Muscle of leg (tissue), 16 donors: ENCODE results near the gene TCEANC. TPM values are rescaled to one million over a fixed set of nuclear protein-coding genes. Genes with fewer than 3 reads are reported as not detected.
"Not testable (repeated sequence)": the region's sequence is repeated elsewhere in the genome, so short reads cannot be mapped to it uniquely, and the experiment has no call there.

Experiments
- DNase-seq: peaks from one replicate; pipeline ENCODE4 v3.0.0; 2013
- H3K27ac ChIP-seq: one replicate; pipeline ENCODE4 v1.5.1; 2013; ENCODE audit warnings: mild to moderate bottlenecking, low read length, control low read depth
- H3K27me3 ChIP-seq: one replicate; pipeline ENCODE4 v1.6.1; 2013; ENCODE audit warnings: low read length; ENCODE audit not compliant: control insufficient read depth, insufficient read depth
- H3K36me3 ChIP-seq: one replicate; pipeline ENCODE4 v1.6.1; 2013; ENCODE audit warnings: low read length; ENCODE audit not compliant: control insufficient read depth, insufficient read depth
- H3K4me1 ChIP-seq: one replicate; pipeline ENCODE4 v1.6.1; 2013; ENCODE audit warnings: low read length; ENCODE audit not compliant: control insufficient read depth, insufficient read depth
- H3K4me3 ChIP-seq: one replicate; pipeline ENCODE4 v1.5.1; 2013; ENCODE audit warnings: low read length, control low read depth
- H3K9me3 ChIP-seq: replicated peaks from 2 replicates; pipeline ENCODE4 v1.6.1; 2013; ENCODE audit warnings: low read depth, low read length; ENCODE audit not compliant: control insufficient read depth
- WGBS: methylation state at CpG from one replicate; pipeline ENCODE4 v1.1.5; 2013; ENCODE audit warnings: missing lambda C conversion rate; ENCODE audit not compliant: insufficient coverage; 5-methylcytosine and 5-hydroxymethylcytosine counted together
- long read RNA-seq, 11 donors: transcript quantifications; one replicate each; lab custom pipeline, GENCODE V29; 2026
- polyA plus RNA-seq, 8 donors: library from polyadenylated mRNA; unstranded; fragments of 120-200 nt; gene quantifications; one replicate each; pipeline versions ENCODE4 v1.2.1 to v1.2.3, GENCODE V29; 2013; ENCODE audit warnings: inconsistent platforms in 1 of 8, low replicate concordance in 1 of 8; ENCODE audit not compliant: insufficient read length in 8 of 8, insufficient read depth in 1 of 8
- total RNA-seq: library from RNA; stranded (reverse); fragments of 120-200 nt; gene quantifications from one replicate; pipeline ENCODE4 v1.2.4, GENCODE V29; 2013

The TCEANC gene
- 9.0 TPM for total RNA-seq
- 1 to 10 TPM; 3.3 to 5.5 (median 4.3) TPM for polyA plus RNA-seq
- long read RNA-seq, donor 1: 0 reads
- long read RNA-seq, donor 2: 0 reads
- long read RNA-seq, donor 3, partial matches to known transcripts: 0 of 2 reads
- long read RNA-seq, donor 3, other reads (novel, unspliced or antisense): 0 of 2 reads
- long read RNA-seq, donor 4: 0 reads
- long read RNA-seq, donor 5: 0 reads
- long read RNA-seq, donor 6, partial matches to known transcripts: 0 of 1 reads
- long read RNA-seq, donor 6, other reads (novel, unspliced or antisense): 0 of 1 reads
- long read RNA-seq, donor 7: 0 reads
- long read RNA-seq, donor 8: 0 reads
- long read RNA-seq, donor 9, partial matches to known transcripts: 0 of 1 reads
- long read RNA-seq, donor 9, other reads (novel, unspliced or antisense): 0 of 1 reads
- long read RNA-seq, donor 10: 0 reads
- long read RNA-seq, donor 11: 0 reads

GRCh38 chrX:13652850-13653693, at the start of gene TCEANC:
Gene TCEANC (plus strand): TSS chrX:13653141. CDS start chrX:13662509, 9,368 bp downstream.
- H3K27ac ChIP-seq: peak within 1 kb of the TSS; percentile 98
- DNase-seq: peak; percentile 99
- WGBS: 7% methylated on average over 48 of the region's 54 CpGs
- no peaks in the 10 kb centered on the region for H3K9me3 ChIP-seq
- peaks cover 13% of the 10 kb centered on the region for H3K4me1 ChIP-seq
- peaks cover 6% of the 10 kb centered on the region for H3K36me3 ChIP-seq
- H3K4me3 ChIP-seq: peak within 1 kb of the TSS; percentile 66
- H3K27me3 ChIP-seq: peaks cover 34% of the 10 kb centered on the region

GRCh38 chrX:13605611-13606010, 47.3 kb upstream of the TCEANC start:
- Histone ChIP-seq H3K36me3 (no peaks in the 10 kb centered on the region), H3K4me3 (no peak overlapping the region), H3K4me1 (no peaks in the 10 kb centered on the region), H3K27me3 (peaks cover 28% of the 10 kb centered on the region), H3K9me3 (no peaks in the 10 kb centered on the region), H3K27ac (no peak overlapping the region)
- DNase-seq: no peak
- WGBS: no CpG with 5 or more reads among the region's 1 CpG

- Histone ChIP-seq H3K9me3 (no peaks in the 10 kb centered on the region), H3K36me3 (no peaks in the 10 kb centered on the region), H3K4me1 (no peaks in the 10 kb centered on the region), H3K27me3 (peaks cover 26% of the 10 kb centered on the region), H3K4me3 (no peak overlapping the region), H3K27ac (no peak overlapping the region)
- WGBS: 79% methylated on average over 2 of the region's 6 CpGs
- DNase-seq: no peak
Observed at GRCh38 chrX:13607331-13607995, 45.5 kb upstream of the TCEANC start.

GRCh38 chrX:13607996-13608365, 45.0 kb upstream of the TCEANC start:
- WGBS: no CpG with 5 or more reads among the region's 2 CpGs
- H3K9me3 ChIP-seq: no peaks in the 10 kb centered on the region
- DNase-seq: no peak
- H3K27ac ChIP-seq: no peak overlapping the region
- H3K4me3 ChIP-seq: no peak overlapping the region
- H3K4me1 ChIP-seq: no peaks in the 10 kb centered on the region
- peaks cover 24% of the 10 kb centered on the region for H3K27me3 ChIP-seq
- H3K36me3 ChIP-seq: no peaks in the 10 kb centered on the region

GRCh38 chrX:13614154-13614553, 38.8 kb upstream of the TCEANC start:
- H3K4me1 ChIP-seq: no peaks in the 10 kb centered on the region
- peaks cover under 1% of the 10 kb centered on the region for H3K36me3 ChIP-seq
- no peak overlapping the region for H3K27ac ChIP-seq
- H3K27me3 ChIP-seq: peaks cover 31% of the 10 kb centered on the region
- DNase-seq: no peak
- H3K9me3 ChIP-seq: no peaks in the 10 kb centered on the region
- no peak overlapping the region for H3K4me3 ChIP-seq

- DNase-seq: no peak
- 20% methylated on average over 1 of the region's 1 CpG for WGBS
- Histone ChIP-seq H3K4me1 (no peaks in the 10 kb centered on the region), H3K27ac (no peak overlapping the region), H3K27me3 (peaks cover 31% of the 10 kb centered on the region), H3K9me3 (peaks cover 3% of the 10 kb centered on the region), H3K4me3 (no peak overlapping the region), H3K36me3 (peaks cover 4% of the 10 kb centered on the region)
Observed at GRCh38 chrX:13620207-13620606, 32.7 kb upstream of the TCEANC start.

GRCh38 chrX:13622401-13622964, 30.5 kb upstream of the TCEANC start:
- 83% methylated on average over 1 of the region's 3 CpGs for WGBS

GRCh38 chrX:13627306-13627705, 25.6 kb upstream of the TCEANC start:
- Histone ChIP-seq H3K27ac (no peak overlapping the region), H3K27me3 (peaks cover 16% of the 10 kb centered on the region), H3K36me3 (peaks cover 2% of the 10 kb centered on the region), H3K4me1 (no peaks in the 10 kb centered on the region), H3K9me3 (peaks cover 8% of the 10 kb centered on the region), H3K4me3 (no peak overlapping the region)
- no peak for DNase-seq
- 100% methylated on average over 2 of the region's 8 CpGs for WGBS

More at GRCh38 chrX:13622401-13622964, 30.5 kb upstream of the TCEANC start:
- DNase-seq: peak; percentile 58
- Histone ChIP-seq H3K27ac (no peak overlapping the region), H3K36me3 (peaks cover 4% of the 10 kb centered on the region), H3K4me3 (no peak overlapping the region), H3K9me3 (peaks cover 3% of the 10 kb centered on the region), H3K27me3 (peaks cover 30% of the 10 kb centered on the region), H3K4me1 (no peaks in the 10 kb centered on the region)

GRCh38 chrX:13637224-13637623, 15.7 kb upstream of the TCEANC start:
- not testable (repeated sequence) for H3K4me1 ChIP-seq, H3K36me3 ChIP-seq, H3K27ac ChIP-seq, H3K4me3 ChIP-seq, DNase-seq, H3K9me3 ChIP-seq
- peaks cover 34% of the 10 kb centered on the region for H3K27me3 ChIP-seq
- 96% methylated on average over 7 of the region's 9 CpGs for WGBS
